Kidney capillary endothelial cell (primary cell): ENCODE data around the gene CSNK2B.

Experiments
- DNase-seq: peaks from one replicate; pipeline ENCODE4 v3.0.0-alpha.2; 2018; ENCODE audit warnings: low spot score

CSNK2B gene

DNA sequence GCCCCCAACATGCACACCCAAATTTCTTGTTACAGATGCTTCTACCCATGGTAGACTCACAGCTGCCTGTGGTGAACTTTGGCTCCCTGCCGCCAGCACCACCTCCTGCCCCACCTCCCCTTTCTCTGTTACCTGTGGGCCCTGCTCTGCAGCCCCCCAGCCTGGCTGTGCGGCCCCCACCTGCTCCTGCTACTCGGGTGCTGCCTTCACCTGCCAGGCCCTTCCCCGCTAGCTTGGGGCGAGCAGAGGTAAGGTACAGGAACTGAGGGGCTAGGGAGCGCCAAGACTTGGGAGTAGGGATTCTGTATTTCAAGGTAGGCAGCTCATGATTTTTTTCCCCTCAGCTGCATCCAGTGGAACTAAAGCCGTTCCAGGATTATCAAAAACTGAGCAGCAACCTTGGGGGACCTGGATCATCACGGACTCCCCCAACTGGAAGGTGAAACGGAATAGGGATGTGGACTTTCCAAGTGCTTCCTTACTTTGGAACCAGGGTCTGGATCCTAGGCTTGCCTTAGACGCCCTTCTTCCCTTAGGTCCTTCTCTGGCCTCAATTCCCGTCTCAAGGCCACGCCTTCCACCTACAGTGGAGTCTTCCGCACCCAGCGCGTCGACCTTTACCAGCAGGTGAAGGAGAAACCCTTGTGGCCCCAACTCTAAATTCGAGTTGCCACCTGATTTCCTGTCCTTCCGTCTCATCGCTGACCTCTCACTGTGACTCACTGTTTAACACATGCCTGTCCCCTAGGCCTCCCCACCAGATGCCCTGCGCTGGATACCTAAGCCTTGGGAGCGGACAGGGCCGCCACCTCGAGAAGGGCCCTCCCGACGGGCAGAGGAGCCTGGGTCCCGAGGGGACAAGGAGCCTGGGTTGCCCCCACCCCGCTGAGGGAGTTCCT is 28.9 kb upstream of the CSNK2B start:
- DNase-seq = no peak

DNA sequence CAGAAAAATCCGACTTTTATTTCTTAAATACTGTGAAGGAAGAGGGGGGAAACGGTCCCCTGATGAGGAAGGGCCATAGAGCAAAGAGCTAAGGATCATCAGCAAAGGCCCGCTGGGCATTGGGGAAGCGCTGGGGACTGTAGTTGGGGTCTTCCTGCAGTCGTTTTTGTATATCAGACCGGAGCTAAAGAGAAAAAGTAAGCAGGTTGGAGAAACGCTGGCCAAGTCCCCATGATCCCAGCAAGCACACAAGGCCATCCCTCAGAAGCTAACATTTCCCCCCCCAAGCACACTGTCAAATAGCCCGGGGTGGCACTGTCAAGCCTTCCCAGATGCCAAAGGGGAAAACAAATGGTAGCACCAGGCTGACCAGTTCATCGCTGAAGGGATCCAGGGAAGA is 26.8 kb upstream of the CSNK2B start:
- no peak for DNase-seq

GRCh38 chr6:31639449-31639861 is 26.4 kb upstream of the CSNK2B start:
- no peak for DNase-seq

GRCh38 chr6:31640612-31641011 is 25.3 kb upstream of the CSNK2B start:
- DNase-seq = no peak

DNA sequence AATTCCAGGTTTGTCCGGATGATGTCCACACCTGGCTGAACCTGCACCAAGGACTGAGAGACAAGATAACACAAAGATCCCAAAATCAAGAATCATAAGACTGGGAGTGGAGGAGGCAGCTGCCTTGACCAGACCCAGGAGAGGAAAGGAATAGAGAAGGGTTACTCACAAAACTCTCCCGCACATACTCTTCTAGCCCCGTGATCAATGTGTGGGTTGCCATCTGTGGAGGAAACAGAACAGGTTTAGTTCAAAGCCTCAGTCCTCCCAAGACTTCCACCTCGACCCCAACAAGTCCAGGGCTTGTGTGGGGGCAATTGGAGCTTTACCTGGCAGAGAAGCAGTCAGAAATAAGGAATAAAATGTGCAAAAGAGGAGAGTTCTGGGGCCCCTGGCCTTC is 24.5 kb upstream of the CSNK2B start:
- DNase-seq = no peak

- no peak for DNase-seq
Measured at GRCh38 chr6:31642798-31643570, 22.9 kb upstream of the CSNK2B start.

DNA sequence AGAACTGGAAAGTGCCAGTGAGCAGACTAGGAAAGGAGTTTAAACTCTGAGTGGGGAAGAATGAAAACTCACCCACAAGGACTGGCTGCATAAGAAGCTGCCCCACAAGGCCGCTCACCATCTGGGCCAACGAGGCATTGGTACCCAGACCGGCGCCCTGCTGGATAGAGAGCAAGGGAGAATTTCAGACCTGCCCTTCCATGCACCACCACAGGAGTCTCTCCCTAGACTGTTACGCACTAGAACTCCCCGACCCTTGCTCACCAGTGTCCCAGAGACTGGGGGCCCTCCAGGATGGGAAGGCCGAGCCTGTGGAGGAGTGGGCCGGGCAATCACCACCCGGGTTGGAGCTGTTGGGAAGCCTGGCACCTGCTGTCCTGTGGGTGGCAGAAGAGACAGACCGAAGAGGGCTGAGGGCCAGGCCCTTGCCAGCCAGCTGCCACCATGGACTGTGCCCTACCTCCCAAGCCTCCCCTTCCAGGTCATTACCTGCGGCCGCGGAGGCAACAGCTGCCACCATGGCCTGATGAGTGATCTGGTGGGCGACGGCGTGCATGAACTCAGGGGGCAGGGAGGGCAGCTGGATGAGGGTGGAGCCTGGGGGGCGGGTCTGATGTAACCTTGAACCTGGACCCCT is 21.9 kb upstream of the CSNK2B start:
- no peak for DNase-seq

DNA sequence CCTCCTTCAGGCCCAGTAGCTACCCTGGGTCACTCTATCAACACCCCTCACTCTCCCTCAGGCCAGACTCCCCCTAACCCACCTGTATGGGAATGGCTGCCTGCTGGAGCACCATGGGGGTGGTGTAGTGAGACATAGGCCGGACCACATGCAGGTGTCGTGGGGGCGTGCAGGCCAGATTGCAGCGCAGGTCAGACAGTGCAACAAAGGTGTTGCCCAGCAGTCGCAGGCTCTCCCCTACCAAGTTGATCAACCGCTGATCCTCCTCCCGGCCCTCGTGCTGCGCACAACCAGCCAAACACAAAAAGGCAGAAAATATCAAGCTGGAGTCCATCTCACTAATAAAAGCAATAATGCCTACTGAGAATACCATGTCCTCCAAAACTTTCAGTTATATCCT is 20.6 kb upstream of the CSNK2B start:
- DNase-seq = no peak

- peak; percentile 85 for DNase-seq
Measured at GRCh38 chr6:31651602-31652191, 14.2 kb upstream of the CSNK2B start.

- no peak for DNase-seq
Measured at GRCh38 chr6:31652925-31653724, 12.8 kb upstream of the CSNK2B start.

- no peak for DNase-seq
Measured at GRCh38 chr6:31654574-31655348, 11.1 kb upstream of the CSNK2B start.

DNA sequence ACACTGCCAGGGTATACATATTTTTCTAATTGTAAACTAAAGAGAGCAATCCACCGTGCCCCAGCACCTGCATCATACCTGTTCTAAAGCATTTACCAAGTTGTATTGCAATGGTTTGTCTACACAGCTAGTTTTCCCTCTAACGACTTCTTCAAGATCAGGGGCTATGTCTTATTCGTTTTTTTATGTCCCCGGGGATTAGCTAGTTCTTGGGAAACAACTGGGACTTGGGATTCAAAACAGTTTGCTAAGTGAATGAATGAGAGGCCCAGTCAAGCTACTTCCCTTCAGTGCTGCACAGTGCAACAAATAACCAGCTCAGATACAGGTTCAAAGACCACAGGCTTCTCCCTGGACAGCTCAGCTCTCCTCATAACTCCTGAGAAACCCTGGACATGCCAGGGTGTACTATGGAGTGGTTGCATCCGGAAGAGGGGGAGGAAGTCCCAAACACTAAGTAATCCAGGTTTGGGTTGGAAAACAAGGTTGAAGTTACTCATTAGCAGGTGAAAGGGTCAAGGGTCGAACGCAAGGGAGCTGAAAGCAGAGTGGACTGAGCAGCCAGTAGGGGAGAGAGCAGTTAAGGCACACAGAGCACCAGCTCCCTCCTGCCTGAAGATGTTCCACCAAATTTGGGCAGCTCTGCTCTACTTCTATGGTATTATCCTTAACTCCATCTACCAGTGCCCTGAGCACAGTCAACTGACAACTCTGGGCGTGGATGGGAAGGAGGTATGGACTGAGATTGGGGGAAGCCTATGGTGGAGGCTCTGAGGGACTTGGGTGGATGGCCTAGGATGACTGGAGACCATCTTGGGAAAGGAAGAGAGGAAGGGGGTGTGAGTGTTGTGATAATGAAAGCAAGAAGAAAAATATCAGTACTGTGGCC is 10.3 kb upstream of the CSNK2B start, which contains the start of gene APOM:
Gene APOM, plus strand, starts transcription at position 546 of the 889 bp plus-strand sequence. Its CDS starts 73 bp downstream, at position 619.
- no peak for DNase-seq

- no peak for DNase-seq
Measured at GRCh38 chr6:31657406-31658157, 8.3 kb upstream of the CSNK2B start.

GRCh38 chr6:31658158-31658688 is 7.7 kb upstream of the CSNK2B start:
- no peak for DNase-seq

GRCh38 chr6:31658983-31659648 is 6.8 kb upstream of the CSNK2B start:
- no peak for DNase-seq

DNA sequence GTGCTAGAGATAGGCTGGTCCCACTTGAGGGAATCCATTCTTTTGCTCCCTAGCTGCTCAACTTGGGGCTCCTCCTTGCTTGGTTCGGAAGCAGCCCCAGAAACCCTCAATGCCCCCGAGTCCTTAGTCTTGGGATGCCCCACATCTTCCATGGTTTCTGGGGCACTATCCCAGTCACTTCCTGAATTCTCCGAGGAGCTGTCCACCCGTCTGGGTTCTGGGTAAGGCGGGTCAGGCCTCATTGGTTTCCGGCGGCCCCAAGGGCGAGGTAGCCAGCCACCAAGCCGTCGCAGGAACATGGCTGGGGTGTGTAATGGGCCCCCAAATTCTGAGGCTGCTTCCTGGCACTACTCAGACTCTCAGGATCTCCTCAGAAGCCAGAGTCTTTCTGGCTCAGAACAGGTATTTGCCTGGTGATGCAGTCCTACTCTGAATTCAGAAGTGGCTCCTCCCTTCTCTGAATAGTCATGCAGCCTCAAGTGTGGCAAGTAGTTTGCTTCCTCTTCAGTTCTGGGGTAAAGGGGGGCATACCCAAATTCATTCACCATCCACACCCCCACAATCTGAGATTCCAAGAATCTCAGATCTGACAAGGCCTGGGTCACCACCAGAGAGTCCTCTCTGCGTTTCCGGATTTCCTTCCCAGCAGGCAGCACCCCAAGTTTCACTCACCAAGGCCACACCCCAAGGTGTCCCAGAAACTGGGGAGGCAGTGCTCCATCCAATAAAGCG is 6.1 kb upstream of the CSNK2B start:
- no peak for DNase-seq
